GM18520 (cell line): ENCODE measurements around the gene ZP1.

ENCODE experiments used
- ATAC-seq: cut with Tn5 transposase; IDR thresholded peaks from one replicate; pipeline ENCODE4 v1.9.1; 2021; ENCODE audit not compliant: unreplicated experiment

The ZP1 gene

GRCh38 chr11:60922906-60923305 is 55.6 kb downstream of the ZP1 start:
- no peak for ATAC-seq

DNA sequence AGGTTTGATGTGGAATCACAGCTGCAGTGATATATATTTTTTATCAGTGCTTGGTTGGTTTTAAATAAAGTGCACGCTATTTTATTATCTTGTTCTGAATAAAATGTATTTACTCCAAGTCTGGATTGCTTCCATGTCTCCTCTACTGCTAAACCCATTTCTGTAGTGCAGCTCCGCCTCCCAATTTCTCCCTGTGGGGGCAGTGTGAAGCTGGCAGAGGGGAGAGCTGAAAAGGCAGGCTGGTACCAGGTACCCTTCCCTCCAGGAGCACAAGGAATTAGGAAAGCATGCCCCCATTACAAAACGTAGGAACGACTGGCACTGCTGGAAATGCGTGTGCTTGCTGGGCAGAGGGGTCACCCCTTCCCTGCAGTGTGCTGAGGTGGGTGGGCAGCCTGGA is 56.0 kb downstream of the ZP1 start:
- no peak for ATAC-seq

DNA sequence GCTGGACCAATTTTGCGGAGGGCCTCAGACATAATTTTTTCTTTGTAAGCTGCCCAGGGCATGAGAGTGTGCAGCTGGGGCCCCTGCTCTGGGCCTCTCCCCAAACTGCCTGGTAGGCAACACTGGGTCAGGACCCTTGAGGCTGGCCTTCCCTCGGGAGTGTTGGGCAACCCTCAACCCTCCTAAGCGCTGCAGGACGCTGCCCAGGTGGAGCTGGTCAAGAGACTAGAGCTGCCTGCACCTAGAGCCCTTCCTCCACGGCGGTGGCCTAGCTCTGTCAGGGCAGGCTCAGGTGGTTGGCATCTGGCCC is 56.4 kb downstream of the ZP1 start:
- no peak for ATAC-seq

- ATAC-seq: no peak
Measured at GRCh38 chr11:60924110-60924905, 57.0 kb downstream of the ZP1 start, which contains the start of gene TMEM132A. Gene TMEM132A, plus strand, starts transcription at chr11:60924460. Its CDS starts 174 bp downstream, at chr11:60924634.
